Epithelial cell of umbilical artery (primary cell): Measurements from ENCODE around the gene BEST3. TPM values are rescaled to one million over a fixed set of nuclear protein-coding genes. Genes with fewer than 3 reads are reported as not detected.

Experiments used
- total RNA-seq: library from RNA; depleted of rRNA; stranded (reverse); fragments of >200 nt; gene quantifications from 2 replicates; pipeline ENCODE4 v1.2.3, GENCODE V29; 2014

Gene BEST3
- total RNA-seq: not detected in 2 replicates

DNA sequence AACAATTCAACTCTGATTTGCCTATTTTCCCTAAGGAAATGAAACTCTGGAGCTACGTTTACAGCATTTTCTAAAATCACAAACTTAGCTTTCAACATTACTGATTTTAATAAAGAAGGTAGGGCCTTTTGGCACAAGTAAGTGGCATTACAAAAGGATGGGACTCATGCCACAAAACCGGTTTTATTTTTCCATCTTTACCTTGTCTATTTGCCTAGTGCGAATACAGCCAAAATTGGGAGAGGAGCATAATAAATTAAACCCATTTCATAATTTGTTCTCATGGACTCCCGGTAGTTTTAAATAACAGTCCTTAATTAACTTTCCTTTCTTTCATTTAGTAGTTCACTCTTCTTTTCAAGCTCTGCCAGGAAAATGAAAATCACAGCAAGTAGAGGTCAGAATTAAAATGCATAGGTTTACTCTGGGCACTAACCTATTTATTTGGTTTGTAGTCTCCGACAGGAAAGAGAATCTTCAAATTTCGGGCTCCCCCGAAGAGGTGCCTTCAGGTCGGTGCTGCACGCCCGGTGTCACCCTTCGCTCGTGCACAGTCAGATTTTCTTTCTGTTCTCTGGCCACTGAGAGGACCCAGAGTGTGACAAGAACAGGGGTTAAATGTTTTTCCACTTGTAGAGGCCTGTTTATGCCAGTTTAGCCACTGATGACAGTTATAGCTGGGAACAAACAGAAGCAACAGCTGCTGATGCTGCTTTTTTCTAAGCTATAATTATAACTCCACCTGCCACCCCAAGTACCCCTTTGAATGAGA, at the start of gene BEST3:
Gene BEST3 (minus strand): TSS at position 535 of the 772 bp plus-strand sequence. CDS start 1,505 bp downstream, outside the sequence.

GRCh38 chr12:69738351-69739286, 39.5 kb upstream of the BEST3 start, which contains the start of gene RAB3IP:
Gene RAB3IP (plus strand): TSS chr12:69738860. CDS start chr12:69755409, 16,549 bp downstream.

GRCh38 chr12:69610729-69611128, 88.4 kb downstream of the BEST3 start, which contains the start of gene LRRC10:
Gene LRRC10 (minus strand): TSS chr12:69610907. CDS start chr12:69610838, 69 bp downstream.

Other genes starting within 250 kb of the BEST3 start
- gene FRS2, start 228.9 kb downstream of the BEST3 start, total RNA-seq: 21.1 and 23.1 TPM in 2 replicates
- 380 and 434 TPM in 2 replicates for gene CCT2, start 113.8 kb downstream of the BEST3 start, total RNA-seq
- not detected in 2 replicates for gene LRRC10, start 88.4 kb downstream of the BEST3 start, total RNA-seq
- 15.9 and 26.4 TPM in 2 replicates for gene RAB3IP, start 39.6 kb upstream of the BEST3 start, total RNA-seq
- gene MYRFL, start 125.9 kb upstream of the BEST3 start, total RNA-seq: 0.15 TPM in 1 of 2 replicates, not detected in the other